Measurements from ENCODE around the gene CTSO.
"Not testable (repeated sequence)": the region's sequence is repeated elsewhere in the genome, so short reads cannot be mapped to it uniquely, and the experiment has no call there.

CTSO gene

DNA sequence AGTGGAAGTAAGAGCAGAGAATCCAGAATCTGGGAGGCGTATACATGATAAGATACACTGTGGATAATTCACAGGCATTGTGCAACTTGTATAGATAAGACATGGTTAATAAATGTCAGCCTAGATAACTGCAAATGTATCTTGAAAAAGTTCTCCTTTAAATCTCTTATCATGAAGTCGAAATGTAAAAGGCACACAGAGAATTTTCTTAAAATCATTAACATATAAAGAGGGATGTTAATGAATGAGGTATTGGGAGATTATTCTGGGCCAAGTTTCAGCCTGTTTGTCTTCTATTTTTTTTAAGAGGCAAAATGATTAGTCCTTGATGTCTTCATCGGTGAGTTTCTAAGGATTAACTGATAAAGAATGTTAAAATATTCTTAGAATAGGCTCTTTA is 49.3 kb downstream of the CTSO start:
- no peak for DNase-seq

DNA sequence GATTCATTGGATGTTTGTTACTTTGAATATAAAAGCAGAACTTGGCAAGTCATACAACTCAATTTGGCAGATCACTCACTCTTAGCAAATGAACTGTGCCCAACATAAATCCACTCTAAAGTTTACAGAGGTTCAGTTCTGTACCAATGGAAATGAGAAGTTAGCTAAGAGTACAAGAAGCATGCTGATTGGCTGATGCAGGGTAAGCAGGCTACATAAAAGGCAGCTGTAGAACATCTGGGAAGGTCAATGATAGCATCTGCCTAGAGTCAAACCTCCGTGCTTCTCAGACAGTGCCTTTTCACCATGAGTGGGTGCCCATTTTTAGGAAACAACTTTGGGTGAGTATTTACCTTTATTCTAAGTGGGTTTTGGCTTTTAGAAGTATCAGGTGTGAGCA is 50.2 kb downstream of the CTSO start, which contains the start of gene TDO2:
TSS of gene TDO2 (plus strand) at position 244 of the 400 bp plus-strand sequence. CDS start at position 307, 63 bp downstream.
- no peak for DNase-seq

DNA sequence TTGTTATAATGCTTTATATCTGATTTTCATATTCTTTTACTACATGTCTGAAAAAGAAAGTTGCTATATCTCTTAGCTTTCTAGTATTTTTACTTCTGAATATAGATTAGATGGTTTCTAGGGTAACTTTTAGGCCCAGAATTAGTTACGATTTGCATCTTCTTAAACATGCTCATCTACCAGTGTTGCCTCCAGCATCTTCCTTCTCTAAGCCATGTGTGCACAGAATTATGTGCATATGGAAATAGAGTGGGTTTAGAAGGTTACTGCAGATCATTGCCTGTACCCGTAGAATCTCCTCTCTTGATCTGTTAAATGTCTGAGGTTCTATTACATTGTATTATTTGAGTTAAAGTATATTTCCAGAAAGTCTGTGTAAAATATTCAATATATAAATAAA is 52.7 kb downstream of the CTSO start:
- DNase-seq, result no peak

DNA sequence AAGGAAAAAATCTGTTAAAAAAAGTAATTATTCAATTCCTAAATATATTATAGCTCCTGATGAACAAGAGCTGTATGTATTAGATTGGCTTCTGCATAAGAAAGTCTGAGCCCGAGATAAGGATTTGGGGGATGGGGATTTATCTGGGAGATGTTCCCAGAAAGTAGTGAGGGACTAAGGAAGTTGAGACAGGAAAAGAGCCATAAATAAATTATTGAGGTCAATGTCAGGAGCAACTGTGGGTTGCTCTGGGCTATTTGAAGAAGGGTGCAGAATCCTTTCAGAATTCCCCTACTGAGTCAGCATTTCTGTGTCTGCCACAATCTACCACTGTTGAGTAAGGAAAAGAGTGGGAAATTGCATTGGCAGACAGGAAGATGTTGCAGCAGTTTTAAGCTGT is 53.3 kb downstream of the CTSO start:
- no peak for DNase-seq

DNA sequence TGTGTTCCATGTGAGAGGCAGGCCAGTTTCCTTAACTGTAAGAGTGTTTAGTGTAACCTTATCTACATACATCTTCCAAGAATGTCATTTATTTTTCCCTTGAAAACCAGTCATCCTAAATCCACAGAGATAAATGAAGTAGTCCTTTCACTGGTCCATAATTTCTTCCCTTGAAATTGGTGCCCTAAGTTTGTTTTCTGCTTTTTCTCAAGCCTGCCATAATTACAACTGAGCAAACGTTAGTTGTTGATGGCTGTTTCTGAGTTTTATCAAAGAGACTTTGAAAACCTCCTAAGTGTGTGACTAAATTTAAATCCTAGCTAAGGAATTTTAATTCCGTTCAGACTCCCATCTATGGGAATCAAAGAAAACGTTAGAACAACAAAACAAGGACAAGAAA is 53.8 kb downstream of the CTSO start:
- no peak for DNase-seq

DNA sequence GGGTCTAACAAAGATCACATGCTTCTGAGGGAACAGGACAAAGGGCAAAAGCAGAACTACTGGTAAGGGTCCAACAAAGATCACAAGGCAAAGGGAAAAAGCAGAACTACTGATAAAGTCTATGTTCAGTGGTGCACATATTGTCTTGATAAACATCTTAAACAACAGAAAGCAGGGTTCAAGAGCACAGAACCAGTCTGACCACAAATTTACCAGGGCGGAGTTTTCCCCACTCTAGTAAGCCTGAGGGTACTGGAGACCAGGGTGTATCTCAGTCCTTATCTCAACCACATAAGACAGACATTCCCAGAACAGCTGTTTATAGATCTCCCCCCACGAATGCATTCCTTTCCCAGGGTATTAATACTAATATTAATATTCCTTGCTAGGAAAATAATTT is 55.3 kb downstream of the CTSO start:
- not testable (repeated sequence) for DNase-seq

DNA sequence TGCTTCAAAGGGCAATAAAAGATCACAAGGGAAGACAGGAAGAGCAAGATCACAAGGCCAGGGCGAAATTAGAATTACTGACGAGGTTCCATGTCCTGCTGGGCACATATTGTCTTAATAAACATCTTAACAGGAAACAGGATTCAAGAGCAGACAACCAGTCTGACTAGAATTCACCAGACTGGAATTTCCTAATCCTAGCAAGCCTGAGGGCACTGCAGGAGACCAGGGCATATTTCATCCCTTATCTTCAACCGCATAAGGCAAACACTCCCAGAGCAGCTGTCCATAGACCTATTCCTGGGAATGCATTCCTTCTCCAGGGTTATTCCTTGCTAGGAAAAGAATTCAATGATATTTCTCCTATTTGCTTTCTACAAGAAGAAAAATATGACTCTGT is 62.6 kb downstream of the CTSO start:
- no peak for DNase-seq

DNA sequence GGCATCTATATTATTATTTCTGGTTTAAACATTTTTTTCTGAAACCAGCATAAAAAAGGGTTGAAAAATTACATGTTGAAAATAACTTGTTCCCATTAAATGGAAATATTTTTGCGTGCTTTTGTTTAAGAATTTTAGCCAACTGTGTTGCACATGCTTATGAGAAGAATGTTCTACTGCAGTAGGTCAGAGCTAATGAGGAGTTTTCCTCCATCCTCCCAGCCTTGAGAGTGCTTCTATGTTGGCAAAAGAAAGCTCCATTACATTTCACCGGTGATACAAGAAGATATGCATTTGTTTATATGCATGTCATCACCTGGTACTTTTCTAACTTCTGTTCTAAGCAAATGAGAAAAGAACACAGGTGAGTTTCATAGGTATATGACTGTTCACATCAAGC is 63.7 kb downstream of the CTSO start:
- no peak for DNase-seq

DNA sequence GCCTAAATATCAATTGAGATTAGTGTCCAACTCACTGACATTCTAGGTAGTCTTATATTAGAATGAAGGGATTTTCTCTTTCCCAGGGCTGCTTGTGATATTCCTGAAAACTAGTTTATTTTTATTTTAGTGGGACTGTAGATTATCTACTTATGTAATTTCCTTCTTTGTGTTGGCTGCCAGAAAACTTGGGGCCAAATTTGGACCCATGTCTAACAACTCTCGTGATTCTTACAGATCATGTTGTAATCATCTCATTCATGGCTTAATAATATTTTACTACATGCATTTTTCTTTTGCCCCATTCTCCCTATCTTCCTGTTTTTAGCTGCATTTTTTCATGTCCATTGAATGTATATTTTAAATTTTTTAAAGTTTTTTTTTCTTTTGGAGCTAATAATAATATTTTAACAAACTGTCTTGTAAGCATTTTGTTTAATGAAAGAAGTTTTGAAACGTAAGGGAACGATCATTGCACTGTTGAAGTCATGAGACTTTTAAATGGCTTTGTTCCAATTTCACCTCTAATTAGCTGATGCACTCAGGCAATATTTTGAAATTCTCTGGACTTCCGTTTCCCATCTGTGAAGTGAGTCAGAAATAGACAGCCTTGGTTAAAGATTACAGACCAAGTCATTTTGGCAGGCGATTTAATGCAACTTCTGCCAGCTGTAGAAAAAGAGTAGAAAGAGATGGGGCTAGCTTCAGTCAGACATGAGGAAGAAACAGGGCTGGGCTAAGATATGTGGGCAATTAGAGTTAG is 64.5 kb downstream of the CTSO start:
- DNase-seq, result no peak

DNA sequence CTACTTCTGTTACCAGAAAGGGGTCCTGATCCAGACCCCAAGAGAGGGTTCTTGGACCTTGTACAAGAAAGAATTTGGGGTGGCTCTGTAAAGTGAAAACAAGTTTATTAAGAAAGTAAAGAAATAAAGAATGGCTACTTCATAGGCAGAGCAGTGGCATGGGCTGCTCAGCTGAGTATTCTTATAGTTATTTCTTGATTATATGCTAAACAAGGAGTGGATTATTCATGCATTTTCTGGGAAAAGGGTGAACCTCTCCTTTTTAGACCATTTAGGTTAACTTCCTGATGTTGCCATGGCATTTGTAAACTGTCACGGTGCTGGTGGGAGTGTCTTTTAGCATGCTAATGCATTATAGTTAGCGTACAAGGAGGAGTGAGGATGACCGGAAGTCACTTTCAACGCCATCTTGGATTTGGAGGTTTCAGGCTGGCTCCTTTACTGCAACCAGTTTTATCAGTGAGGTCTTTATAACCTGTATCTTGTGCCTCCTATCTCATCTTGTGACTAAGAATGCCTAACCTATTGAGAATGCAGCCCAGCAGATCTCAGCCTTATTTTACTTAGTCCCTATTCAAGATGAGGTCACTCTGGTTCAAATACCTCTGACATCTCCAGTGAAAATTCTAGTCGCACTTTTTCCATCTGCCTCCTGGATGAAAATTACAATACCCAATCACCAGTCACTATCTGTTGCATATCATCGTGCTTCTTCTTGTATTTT is 65.7 kb downstream of the CTSO start:
- DNase-seq, result no peak

DNA sequence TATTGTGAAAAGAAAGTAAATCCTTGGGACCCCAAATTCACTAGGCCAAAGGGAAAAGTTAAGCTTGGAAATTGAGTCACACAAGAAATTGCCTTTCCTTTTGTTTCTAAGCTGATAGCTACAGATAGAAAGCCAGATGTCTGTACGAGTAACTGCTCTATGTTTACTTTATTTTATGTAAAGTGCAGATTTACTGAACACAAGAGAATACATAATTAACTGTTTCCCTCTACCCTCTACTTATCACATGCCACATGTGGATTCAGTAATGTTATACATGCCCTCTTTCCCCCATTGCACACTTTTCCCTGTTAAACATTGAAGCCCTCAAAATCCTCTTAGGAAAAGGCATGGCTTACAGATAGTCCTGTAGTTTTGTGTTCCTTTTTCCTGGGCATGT is 66.6 kb downstream of the CTSO start:
- no peak for DNase-seq

DNA sequence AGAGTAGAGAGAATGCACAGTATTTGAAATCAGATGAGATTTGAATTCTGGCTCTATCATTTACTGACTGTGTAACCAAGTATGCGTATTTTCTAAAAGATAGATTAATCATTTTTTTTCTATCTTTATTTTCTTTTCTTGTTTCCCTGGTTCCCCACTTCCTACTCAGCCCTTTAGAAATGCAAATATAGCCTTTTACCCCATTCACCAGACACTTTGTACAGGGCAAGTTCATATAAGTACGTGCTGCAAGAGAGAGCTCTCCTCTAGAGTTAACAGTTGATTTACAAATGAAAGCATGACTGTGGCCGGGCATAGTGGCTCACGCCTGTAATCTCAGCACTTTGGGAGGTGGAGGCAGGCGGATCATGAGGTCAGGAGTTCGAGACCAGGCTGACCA is 68.0 kb downstream of the CTSO start:
- no peak for DNase-seq

DNA sequence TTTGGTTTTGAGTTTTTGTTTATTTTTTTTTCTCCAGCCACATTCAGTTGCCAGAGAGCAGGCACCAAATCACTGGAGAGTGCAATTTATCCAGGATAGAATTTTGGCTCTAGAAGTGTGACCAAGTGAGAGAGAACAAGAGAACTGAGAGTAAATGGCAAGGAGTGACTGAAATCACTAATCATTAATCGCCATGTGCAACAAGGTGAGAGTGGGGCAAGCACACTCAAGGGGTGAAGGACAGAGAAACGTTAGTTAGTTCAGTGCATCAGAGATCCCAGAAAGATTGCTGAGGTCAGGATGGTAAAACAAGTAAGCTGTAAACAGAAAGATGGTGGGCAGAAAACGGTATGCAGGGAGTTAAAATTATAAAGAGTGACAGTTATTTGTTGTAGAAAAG is 69.8 kb downstream of the CTSO start:
- DNase-seq, result no peak

DNA sequence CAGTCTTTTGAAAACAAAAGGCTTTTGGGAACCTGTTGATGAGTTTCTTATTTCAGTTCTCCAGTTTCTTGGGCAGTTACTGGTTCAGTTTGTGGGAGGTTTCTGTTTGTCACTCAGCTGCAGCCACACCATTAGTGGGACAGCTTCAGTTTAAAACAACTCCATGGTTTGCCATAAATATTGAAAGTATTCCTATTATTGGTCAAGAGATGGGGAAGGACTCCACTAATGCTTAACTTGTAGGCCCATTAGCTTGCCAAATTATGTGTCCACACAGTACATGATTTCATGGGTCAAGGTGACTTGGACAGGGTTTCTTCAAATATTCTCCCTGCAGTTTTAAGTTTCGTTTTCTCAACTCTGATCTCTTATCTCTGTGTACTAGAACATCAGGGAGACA is 72.1 kb downstream of the CTSO start:
- no peak for DNase-seq

DNA sequence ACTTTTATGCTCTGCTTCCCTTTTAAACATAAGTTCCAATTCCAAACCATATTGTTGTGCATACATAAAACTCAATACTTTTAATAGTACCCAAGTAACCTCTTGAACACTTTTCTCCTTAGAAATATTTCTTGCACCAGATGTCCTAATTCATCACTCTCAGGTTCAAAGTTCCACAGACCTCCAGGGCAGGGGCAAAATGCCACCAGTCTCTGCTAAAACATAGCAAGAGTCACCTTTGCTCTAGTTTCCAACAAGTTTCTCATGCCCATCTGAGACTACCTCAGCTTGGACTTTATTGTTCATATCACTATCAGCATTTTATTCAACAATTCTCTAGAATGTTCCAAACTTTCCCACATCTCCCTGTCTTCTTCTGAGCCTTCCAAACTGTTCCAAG is 73.9 kb downstream of the CTSO start:
- no peak for DNase-seq

DNA sequence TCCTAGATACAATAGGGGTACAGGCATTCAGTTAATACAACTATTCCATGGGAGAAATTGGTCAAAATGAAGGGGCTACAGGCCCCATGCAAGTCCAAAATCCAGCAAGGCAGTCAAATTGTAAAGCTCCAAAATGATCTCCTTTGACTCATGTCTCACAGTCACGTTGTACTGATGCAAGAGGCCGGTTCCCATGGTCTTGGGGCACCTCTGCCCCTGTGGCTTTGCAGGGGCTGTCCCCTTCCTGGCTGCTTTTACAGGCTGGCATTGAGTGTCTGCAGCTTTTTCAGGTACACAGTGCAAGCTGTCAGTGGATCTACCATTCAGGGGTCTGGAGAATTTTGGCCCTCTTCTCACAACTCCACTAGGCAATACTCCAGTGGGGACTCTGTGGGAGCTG is 75.1 kb downstream of the CTSO start:
- no peak for DNase-seq

DNA sequence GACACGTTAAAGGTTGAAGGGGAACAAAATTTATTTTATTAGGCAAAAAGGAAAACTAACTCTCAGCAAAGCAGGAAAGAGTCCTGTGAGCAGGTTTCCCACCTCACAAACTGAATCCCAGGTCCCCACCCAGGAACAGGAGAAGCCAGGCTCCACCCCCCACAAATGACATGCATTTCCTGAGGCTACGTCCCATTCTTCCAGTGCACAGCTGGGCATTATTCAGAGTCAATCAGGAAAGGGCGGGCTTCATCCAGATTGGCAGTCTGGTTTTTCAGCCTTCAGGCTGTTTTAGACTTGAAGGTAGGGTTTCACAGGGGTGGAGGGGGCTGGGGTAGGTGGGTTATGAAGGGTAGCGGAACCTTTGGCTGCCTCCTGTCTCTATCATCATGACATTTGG is 75.7 kb downstream of the CTSO start:
- no peak for DNase-seq

DNA sequence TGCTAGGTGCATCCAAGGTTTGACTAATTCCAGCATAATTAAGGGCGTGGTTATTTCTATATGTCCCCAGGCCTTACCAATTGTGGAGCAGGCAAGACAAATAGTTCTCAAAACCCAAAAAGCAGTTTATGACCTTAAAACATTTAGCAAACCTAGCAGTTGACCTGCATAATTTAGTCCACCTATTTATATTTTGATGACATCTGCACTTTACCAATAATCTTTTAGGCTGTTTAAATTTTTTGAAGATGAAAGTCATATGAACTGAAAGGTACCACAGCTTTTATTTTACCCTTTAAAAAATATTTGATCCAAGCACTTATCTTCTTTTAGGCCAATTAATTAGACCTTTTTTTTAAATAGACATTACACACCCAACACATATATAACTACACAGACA is 77.8 kb downstream of the CTSO start:
- no peak for DNase-seq
